ENCODE results near the gene CAAP1.
"Not testable (repeated sequence)": the region's sequence is repeated elsewhere in the genome, so short reads cannot be mapped to it uniquely, and the experiment has no call there.

CAAP1 gene

DNA sequence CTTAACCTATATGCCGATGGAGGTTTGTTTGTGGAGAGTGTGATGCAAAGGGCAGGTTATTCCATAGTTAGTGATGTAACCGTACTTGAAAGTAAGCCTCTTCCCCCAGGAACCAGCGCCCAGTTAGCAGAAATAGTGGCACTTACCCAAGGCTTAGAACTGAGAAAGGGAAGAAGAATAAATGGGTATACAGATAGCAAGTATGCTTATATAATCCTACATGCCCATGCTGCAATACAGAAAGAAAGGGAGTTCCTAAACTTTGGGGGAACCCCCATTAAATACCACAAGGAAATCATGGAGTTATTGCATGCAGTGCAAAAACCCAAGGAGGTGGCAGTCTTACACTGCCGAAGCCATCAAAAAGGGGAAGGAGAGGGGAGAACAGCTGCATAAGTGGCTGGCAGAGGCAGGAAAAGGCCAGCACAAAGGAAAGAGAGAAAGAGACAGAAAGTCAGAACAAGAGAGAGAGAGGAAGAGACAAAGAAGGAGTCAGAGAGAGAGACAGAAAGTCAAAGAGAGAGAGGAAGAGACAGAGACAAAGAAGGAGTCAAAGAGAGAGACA, 64.1 kb downstream of the CAAP1 start:
- not testable (repeated sequence) for DNase-seq

- DNase-seq: no peak
These were observed 77.8 kb downstream of the CAAP1 start for GRCh38 chr9:26814799-26815198.

- DNase-seq: no peak
These were observed 79.4 kb downstream of the CAAP1 start for GRCh38 chr9:26813247-26813646.

GRCh38 chr9:26812217-26812616, 80.4 kb downstream of the CAAP1 start:
- DNase-seq: no peak

DNA sequence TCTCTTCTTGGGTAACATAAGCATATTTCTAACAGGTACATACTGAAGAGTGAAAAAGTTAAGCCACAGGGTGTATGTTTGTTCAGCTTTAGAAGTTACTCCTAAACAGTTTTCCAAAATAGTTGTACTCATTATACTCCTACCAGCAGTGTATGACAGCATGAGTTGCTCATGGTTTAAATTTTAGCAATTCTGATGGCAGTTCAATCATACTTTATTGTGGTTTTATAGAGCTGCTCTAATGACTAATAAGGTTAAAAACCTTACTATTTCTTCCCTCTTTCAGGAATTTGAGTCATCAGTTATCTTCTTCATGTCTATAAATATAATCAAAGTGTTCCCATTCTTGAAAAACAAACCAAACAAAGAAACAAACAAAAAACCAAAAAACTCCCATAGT, 81.5 kb downstream of the CAAP1 start:
- DNase-seq: no peak

GRCh38 chr9:26809795-26810194, 82.8 kb downstream of the CAAP1 start:
- DNase-seq: no peak

DNA sequence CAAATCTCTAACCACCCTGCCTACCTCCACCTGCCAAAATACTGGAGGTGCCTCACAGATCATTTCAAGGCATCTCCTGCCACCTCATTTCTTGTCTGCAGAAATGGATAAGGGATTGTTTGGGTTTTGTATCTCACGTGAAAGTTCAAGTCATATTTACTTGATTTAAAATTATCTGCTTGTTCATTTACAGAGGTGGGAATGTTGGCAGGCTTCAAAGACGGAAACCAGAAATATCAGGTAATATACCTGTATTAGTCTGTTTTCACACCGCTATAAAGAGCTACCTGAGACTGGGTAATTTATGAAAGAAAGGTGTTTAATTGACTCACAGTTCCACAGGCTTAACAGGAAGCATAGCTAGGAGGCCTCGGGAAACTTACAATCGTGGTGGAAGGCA, 85.4 kb downstream of the CAAP1 start:
- no peak for DNase-seq

GRCh38 chr9:26802921-26803320, 89.7 kb downstream of the CAAP1 start:
- no peak for DNase-seq

DNA sequence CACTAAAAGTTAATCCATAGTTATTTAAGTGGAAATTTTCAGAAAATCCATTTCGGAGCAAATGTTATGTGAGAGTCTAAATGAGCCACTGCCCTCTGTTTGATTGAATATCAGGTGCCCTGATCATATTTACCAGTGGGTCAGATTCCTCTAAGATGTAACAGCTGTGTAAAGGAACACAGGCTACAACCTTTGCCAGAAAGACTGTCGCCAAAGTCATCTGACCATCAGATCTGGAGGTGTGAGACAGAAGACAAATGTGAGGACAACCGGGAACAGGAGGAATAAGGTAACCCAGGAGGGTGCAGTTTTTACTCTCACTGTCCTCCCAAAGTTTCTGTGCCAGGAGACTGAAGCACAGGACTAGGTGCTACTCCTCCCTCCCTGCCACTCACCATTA, 90.8 kb downstream of the CAAP1 start:
- no peak for DNase-seq

DNA sequence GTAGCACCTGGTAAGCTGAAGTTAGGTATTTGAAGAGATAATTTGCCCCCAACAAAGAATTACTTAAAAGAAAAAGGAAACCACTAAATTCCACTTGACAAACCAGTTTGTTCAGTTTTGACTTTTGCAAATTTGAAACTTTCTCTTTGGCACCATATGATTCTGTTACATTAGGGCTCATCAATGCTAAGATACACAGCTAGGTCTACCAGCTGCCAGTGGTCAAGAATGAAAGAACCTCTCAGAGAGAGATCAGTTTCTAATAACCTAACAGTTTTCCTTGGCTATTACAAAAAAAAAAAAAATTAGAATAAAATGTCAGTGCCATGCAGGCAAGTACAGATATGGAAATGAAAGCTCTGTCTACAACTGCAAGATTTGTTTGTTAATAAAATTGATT, 92.3 kb downstream of the CAAP1 start:
- no peak for DNase-seq

GRCh38 chr9:26791274-26791673, 101.3 kb downstream of the CAAP1 start:
- DNase-seq: no peak

Measured in activated T-cell treated with anti-CD3 and anti-CD28 coated beads for 4 hours (primary cell).